ENCODE results near the gene HELZ2.

HELZ2 gene

DNA sequence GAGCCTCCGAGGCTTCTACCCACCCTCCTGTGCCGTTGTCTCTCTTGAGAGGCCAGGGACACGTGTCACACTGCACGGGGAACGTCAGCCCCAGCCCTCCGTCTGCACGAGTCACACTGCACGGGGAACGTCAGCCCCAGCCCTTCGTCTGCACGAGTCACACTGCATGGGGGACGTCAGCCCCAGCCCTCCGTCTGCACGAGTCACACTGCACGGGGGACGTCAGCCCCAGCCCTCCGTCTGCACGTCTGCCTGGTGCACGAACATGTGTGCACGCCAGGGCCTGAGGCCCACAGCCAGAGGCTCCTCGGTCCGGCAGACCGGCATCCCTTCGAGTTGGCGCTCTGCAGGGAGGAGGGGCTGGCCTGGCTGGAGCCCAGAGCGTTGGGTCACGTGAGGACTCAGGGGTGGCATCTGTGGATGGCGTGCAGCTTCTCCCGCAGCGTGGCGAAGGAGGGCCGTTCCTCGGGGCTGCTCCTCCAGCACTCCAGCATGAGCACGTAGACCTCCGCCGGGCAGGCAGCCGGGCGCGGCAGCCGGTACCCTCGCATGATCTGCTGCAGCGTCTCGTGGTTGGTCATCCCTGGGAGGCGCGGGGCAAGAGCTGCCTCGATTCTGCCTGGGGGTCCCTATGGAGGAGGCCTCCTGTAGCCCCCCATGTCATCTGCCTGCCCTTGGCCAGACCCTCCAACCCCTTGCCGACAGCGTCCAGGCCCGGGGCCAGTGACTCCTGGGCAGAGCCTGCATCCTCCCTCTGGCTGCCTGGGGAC is 33.4 kb downstream of the HELZ2 start:
- H3K27ac ChIP-seq = no peak overlapping the region
- no peak for DNase-seq
- no peak overlapping the region for H3K4me3 ChIP-seq (ENCODE audit: low read depth, low read length)
- H3K27me3 ChIP-seq (ENCODE audit: insufficient read depth, low read depth, severe bottlenecking) = no peaks in the 10 kb centered on the region
- no peaks in the 10 kb centered on the region for H3K9me3 ChIP-seq (ENCODE audit: severe bottlenecking)
- TF ChIP-seq, protein P1, sequence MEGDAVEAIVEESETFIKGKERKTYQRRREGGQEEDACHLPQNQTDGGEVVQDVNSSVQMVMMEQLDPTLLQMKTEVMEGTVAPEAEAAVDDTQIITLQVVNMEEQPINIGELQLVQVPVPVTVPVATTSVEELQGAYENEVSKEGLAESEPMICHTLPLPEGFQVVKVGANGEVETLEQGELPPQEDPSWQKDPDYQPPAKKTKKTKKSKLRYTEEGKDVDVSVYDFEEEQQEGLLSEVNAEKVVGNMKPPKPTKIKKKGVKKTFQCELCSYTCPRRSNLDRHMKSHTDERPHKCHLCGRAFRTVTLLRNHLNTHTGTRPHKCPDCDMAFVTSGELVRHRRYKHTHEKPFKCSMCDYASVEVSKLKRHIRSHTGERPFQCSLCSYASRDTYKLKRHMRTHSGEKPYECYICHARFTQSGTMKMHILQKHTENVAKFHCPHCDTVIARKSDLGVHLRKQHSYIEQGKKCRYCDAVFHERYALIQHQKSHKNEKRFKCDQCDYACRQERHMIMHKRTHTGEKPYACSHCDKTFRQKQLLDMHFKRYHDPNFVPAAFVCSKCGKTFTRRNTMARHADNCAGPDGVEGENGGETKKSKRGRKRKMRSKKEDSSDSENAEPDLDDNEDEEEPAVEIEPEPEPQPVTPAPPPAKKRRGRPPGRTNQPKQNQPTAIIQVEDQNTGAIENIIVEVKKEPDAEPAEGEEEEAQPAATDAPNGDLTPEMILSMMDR (IDR thresholded peaks at IDR 0.05; ENCODE audit: low read depth, low read length) = no peak
- H3K36me3 ChIP-seq = no peaks in the 10 kb centered on the region

DNA sequence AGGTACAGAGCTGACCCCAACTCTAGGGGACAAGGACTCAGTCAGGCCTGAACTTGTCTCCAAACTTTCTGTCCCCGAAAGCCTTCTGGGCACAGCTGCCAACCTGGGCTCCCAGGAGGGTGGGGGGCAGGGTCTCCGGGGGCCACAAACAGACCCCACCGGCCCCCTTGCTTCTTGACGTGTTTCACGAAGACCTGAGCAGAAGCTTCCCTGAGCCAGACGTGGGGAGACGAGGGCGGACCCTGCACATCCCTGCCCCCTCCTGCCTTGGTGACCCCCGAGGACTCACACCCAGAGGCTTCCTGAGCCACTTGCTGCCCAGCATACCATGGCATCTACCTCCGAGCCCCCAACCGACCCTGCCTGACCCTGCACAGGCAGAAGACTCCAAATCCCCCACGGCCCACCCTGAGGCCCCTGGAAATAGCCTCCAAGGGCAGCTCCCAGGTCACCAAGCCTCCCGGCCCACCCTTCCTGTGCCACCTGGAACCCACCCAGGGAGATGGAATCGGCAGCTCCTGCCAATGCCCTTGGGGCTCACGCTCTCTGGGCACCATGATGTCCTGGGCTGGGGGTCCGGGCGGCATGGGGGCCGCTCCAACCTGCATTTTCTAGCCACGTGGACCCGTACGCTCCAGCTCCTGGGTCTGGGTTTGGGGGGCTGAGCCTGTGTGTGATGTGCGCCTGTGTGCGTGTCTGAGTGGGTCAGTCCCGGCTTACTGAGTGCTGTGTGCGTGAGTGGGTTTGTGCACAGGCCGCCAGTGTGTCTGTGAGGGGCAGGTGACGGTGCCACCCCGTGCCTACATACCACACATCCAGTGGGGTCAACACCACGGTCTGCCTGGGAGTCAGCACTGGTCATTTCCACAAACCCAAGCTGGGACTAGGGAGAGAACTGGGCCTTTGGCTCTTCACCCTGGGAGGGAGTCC is 34.3 kb downstream of the HELZ2 start:
- H3K36me3 ChIP-seq = no peaks in the 10 kb centered on the region
- DNase-seq = no peak
- no peaks in the 10 kb centered on the region for H3K27me3 ChIP-seq (ENCODE audit: insufficient read depth, low read depth, severe bottlenecking)
- no peak overlapping the region for H3K4me3 ChIP-seq (ENCODE audit: low read depth, low read length)
- no peaks in the 10 kb centered on the region for H3K9me3 ChIP-seq (ENCODE audit: severe bottlenecking)
- peak overlapping the region; percentile 26 for H3K27ac ChIP-seq
- TF ChIP-seq, protein P1 (IDR thresholded peaks at IDR 0.05; ENCODE audit: low read depth, low read length) = no peak

DNA sequence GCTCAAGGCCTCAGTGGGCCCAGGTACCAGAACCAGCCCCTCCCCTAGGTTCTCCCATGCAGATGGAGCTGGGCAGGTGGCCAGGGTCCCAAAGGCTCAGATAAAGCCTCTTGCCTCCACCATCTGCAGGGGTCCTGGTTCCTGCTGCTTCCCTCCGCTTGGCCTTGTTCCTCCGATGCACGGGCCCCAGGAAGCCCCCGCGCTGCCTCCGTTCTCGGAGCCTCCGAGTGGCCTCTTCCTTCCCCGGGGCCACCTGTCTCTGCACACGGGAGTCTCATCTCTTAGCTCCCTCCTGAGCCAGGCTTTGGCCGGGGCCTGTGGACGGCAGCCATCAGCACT is 35.0 kb downstream of the HELZ2 start:
- H3K27ac ChIP-seq = peak overlapping the region; percentile 26
- no peaks in the 10 kb centered on the region for H3K9me3 ChIP-seq (ENCODE audit: severe bottlenecking)
- TF ChIP-seq, protein P1 (IDR thresholded peaks at IDR 0.05; ENCODE audit: low read depth, low read length) = no peak
- no peaks in the 10 kb centered on the region for H3K27me3 ChIP-seq (ENCODE audit: insufficient read depth, low read depth, severe bottlenecking)
- no peaks in the 10 kb centered on the region for H3K36me3 ChIP-seq
- DNase-seq = no peak
- no peak overlapping the region for H3K4me3 ChIP-seq (ENCODE audit: low read depth, low read length)

DNA sequence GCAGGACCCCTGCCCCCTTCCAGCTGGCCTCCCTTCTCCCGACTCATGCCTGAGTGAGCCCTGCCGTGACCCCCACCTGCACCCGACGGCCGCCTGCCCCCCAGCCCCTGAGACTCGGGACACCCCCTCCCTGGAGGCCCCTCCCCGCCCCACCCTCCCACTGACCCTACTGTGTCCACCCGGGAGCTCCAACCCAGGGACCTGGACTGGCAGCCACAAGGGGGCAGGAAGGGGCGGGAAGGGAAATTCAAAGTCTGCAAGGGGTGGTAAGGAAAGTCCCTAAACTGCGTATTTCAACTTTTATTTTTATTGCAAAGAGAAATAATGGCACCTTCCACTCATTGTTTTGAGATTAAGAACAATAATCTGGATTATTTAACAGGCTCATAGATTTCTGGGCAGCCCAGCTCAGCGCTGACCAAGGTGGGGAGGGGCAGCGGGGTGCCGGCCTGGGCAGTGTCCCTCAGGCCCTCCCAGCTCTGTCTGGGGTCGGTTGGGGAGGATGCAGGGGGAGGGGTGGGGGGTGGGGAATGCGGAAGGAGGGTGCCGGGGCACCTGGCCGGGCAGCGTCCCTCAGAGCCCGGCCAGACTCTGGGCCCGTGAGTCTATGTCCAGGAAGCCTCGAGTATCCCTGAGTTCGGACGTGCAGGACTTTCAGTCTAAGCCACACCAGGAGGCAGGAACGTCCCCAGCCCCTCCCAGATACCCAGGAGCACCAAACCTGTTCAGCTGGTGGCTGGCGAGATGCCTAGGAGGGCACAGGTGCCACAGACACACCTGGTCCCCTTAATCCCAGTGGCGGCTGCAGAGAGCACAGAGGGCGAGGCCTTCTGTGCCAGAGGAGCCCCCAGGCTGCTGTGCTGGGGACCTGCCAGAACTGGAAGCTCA is 35.6 kb downstream of the HELZ2 start:
- H3K27me3 ChIP-seq (ENCODE audit: insufficient read depth, low read depth, severe bottlenecking) = no peaks in the 10 kb centered on the region
- H3K27ac ChIP-seq = peak overlapping the region; percentile 49
- DNase-seq = peak; percentile 80
- peak overlapping the region; percentile 25 for H3K4me3 ChIP-seq (ENCODE audit: low read depth, low read length)
- TF ChIP-seq, protein P1 (IDR thresholded peaks at IDR 0.05; ENCODE audit: low read depth, low read length) = peak; percentile 33; the same call in 1 of the 2 replicates
- no peaks in the 10 kb centered on the region for H3K9me3 ChIP-seq (ENCODE audit: severe bottlenecking)
- no peaks in the 10 kb centered on the region for H3K36me3 ChIP-seq

DNA sequence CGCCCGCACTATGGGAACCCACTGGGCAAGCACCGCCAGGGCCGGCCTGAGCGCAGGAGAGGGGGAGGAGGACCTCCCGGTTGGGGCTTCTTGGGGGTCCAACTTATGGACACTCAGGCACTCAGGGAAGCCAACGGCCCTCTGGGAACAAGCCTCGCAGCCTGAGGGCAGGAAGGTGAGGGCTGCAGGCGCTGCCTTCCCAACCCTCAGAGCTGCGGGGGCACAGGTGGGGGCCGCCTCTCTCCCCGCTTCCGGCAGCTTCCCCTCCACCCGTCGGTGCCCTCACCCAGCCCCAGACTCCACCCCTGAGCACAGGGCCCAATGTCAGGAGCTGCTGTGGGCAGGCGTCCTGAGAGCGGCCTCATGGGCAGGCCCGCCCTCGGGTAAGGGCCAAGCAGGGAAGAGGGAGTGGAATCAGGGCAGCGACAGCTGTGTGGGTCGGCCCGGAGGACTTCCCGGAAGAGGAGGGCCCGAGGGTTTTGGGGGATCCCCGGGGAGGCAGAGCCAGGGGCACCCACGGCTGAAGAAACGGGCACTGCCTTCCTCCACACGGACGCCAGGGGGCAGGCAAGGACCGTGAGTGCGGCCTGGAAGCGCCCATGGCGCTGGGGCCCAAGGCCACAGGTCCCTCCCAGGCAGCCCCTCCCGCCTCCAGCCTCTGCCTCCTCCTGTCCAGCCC is 36.4 kb downstream of the HELZ2 start:
- no peaks in the 10 kb centered on the region for H3K36me3 ChIP-seq
- peak overlapping the region; percentile 49 for H3K27ac ChIP-seq
- no peaks in the 10 kb centered on the region for H3K9me3 ChIP-seq (ENCODE audit: severe bottlenecking)
- TF ChIP-seq, protein P1 (IDR thresholded peaks at IDR 0.05; ENCODE audit: low read depth, low read length) = peak; percentile 99
- H3K4me3 ChIP-seq (ENCODE audit: low read depth, low read length) = peak overlapping the region; percentile 33
- DNase-seq = peak; percentile 92
- no peaks in the 10 kb centered on the region for H3K27me3 ChIP-seq (ENCODE audit: insufficient read depth, low read depth, severe bottlenecking)
